GM23338 (cell line): ENCODE results near the gene SP100. TPM values are rescaled to one million over a fixed set of nuclear protein-coding genes. Genes with fewer than 3 reads are reported as not detected.

Source experiments
- ATAC-seq: fragments of 200-7000 bp; cut with Tn5 transposase; 3 replicates; pipeline ENCODE4 v1.9.1; 2020
- DNase-seq: peaks from one replicate; pipeline ENCODE4 v3.0.0-alpha.2; 2015; ENCODE audit warnings: low spot score
- H2AFZ ChIP-seq: fragments of 200-600 bp; sonication (generic); 2 replicates; pipeline ENCODE4 v1.8.0; 2016; ENCODE audit warnings: antibody characterized with exemption, mild to moderate bottlenecking, moderate library complexity
- H3F3A ChIP-seq: fragments of 200-600 bp; sonication (generic); replicated peaks from 2 replicates; pipeline ENCODE4 v1.8.0; 2017; ENCODE audit warnings: antibody characterized with exemption, mixed run types, low read depth
- H3K27ac ChIP-seq: fragments of 200-600 bp; sonication (generic); 2 replicates; pipeline ENCODE4 v1.6.1; 2016; ENCODE audit warnings: low read depth
- H3K27me3 ChIP-seq: fragments of 200-600 bp; sonication (generic); 2 replicates; pipeline ENCODE4 v1.8.0; 2016; ENCODE audit warnings: mild to moderate bottlenecking, mixed run types, moderate library complexity; ENCODE audit not compliant: insufficient read depth
- H3K36me3 ChIP-seq: fragments of 200-600 bp; sonication (generic); 2 replicates; pipeline ENCODE4 v1.8.0; 2016; ENCODE audit warnings: mild to moderate bottlenecking; ENCODE audit not compliant: insufficient read depth
- H3K4me1 ChIP-seq: fragments of 200-600 bp; sonication (generic); 2 replicates; pipeline ENCODE4 v1.8.0; 2016; ENCODE audit warnings: mild to moderate bottlenecking, moderate library complexity; ENCODE audit not compliant: insufficient read depth
- H3K4me2 ChIP-seq: fragments of 200-600 bp; sonication (generic); 2 replicates; pipeline ENCODE4 v1.7.1; 2017; ENCODE audit warnings: mixed run types
- H3K4me3 ChIP-seq: fragments of 200-600 bp; sonication (generic); 2 replicates; pipeline ENCODE4 v1.6.1; 2016; ENCODE audit warnings: mixed run types
- H3K79me2 ChIP-seq: fragments of 200-600 bp; sonication (generic); replicated peaks from 2 replicates; pipeline ENCODE4 v1.8.0; 2017; ENCODE audit warnings: mild to moderate bottlenecking; ENCODE audit not compliant: insufficient read depth
- H3K9me2 ChIP-seq: fragments of 200-600 bp; sonication (generic); 2 replicates; pipeline ENCODE4 v1.8.0; 2017; ENCODE audit not compliant: insufficient read depth
- H4K20me1 ChIP-seq: fragments of 200-600 bp; sonication (generic); replicated peaks from 2 replicates; pipeline ENCODE4 v1.8.0; 2017; ENCODE audit warnings: mild to moderate bottlenecking; ENCODE audit not compliant: insufficient read depth
- H3K27ac Mint-ChIP-seq: 2 replicates; pipeline ENCODE4 v1.8.0; 2020; ENCODE audit warnings: inconsistent platforms, mild to moderate bottlenecking, moderate library complexity, mixed read lengths
- H3K27me3 Mint-ChIP-seq: 3 replicates; pipeline ENCODE4 v1.8.0; 2022; ENCODE audit warnings: low read depth, mild to moderate bottlenecking, moderate library complexity, mixed read lengths, inconsistent platforms; ENCODE audit not compliant: insufficient read depth, poor library complexity
- H3K36me3 Mint-ChIP-seq: 3 replicates; pipeline ENCODE4 v1.8.0; 2021; ENCODE audit warnings: low read depth, mild to moderate bottlenecking, inconsistent platforms, moderate library complexity, mixed read lengths
- H3K4me1 Mint-ChIP-seq: 3 replicates; pipeline ENCODE4 v1.8.0; 2020; ENCODE audit warnings: mild to moderate bottlenecking, inconsistent platforms, mixed read lengths
- H3K4me3 Mint-ChIP-seq: 3 replicates; pipeline ENCODE4 v1.8.0; 2021; ENCODE audit warnings: moderate library complexity, mild to moderate bottlenecking, inconsistent platforms, mixed read lengths
- H3K9me3 Mint-ChIP-seq: 3 replicates; pipeline ENCODE4 v1.8.0; 2020; ENCODE audit warnings: moderate library complexity, mild to moderate bottlenecking, inconsistent platforms, mixed read lengths
- CTCF ChIP-seq, 2 experiments: fragments of 200-600 bp in 1 of 2; sonication (generic) in 1 of 2; conservative IDR thresholded peaks; 2 replicates each; pipeline versions ENCODE4 v1.5.1 to v1.6.1; 2016 to 2017; ENCODE audit warnings: antibody characterized with exemption in 2 of 2, low read depth in 2 of 2, mild to moderate bottlenecking in 2 of 2, moderate library complexity in 1 of 2
- ETS1 ChIP-seq: IDR thresholded peaks from 2 replicates; pipeline ENCODE4 v1.6.1; 2016; ENCODE audit warnings: antibody characterized with exemption
- EZH2 ChIP-seq: fragments of 200-600 bp; sonication (generic); IDR thresholded peaks from one replicate; pipeline ENCODE4 v1.8.0; 2017; ENCODE audit warnings: antibody characterized with exemption, mild to moderate bottlenecking, low read depth; ENCODE audit not compliant: unreplicated experiment
- JUNB ChIP-seq: IDR thresholded peaks from one replicate; pipeline ENCODE4 v1.6.1; 2016; ENCODE audit warnings: antibody characterized with exemption; ENCODE audit not compliant: unreplicated experiment
- POLR2AphosphoS5 ChIP-seq: IDR thresholded peaks from 2 replicates; pipeline ENCODE4 v1.6.1; 2016; ENCODE audit warnings: antibody characterized with exemption, low read depth
- REST ChIP-seq: IDR thresholded peaks from one replicate; pipeline ENCODE4 v1.6.1; 2018; ENCODE audit warnings: antibody characterized with exemption; ENCODE audit not compliant: unreplicated experiment
- ZNF462 ChIP-seq: fragments of 250-450 bp; sonication (Bioruptor Pico); IDR thresholded peaks from 2 replicates; pipeline ENCODE4 v1.5.0; 2020; ENCODE audit warnings: mild to moderate bottlenecking, moderate library complexity
- polyA plus RNA-seq: library from polyadenylated mRNA; unstranded; fragments of >200 nt; fragmentation: Nextera tagmentation; extraction: Ambion mirVana; gene quantifications from 2 replicates; pipeline ENCODE4 v1.2.1, GENCODE V29; 2016
- total RNA-seq: library from RNA; depleted of rRNA; stranded (reverse); fragments of >200 nt; shearing (Covaris generic); gene quantifications from 2 replicates; pipeline ENCODE4 v1.2.3, GENCODE V29; 2014

SP100 gene
- total and polyA plus RNA-seq, 2 experiments from 2014 or later, result 0.44 to 0.73 TPM

GRCh38 chr2:230512955-230513748 is 97.2 kb downstream of the SP100 start:
- no peak overlapping the region for H3K27ac Mint-ChIP-seq
- no peaks in the 10 kb centered on the region for H3K27me3 Mint-ChIP-seq
- H3K4me1 Mint-ChIP-seq, result no peaks in the 10 kb centered on the region
- H3K9me3 Mint-ChIP-seq, result no peaks in the 10 kb centered on the region
- Histone ChIP-seq H3K9me2 (0 out of 2 replicates have a peak, but pooled peaks cover 4% of the 10 kb centered on the region), H3K27me3 (no peaks in the 10 kb centered on the region), H2AFZ (no peak overlapping the region), H3F3A (no peaks in the 10 kb centered on the region), H3K4me1 (no peaks in the 10 kb centered on the region), H3K36me3 (no peaks in the 10 kb centered on the region), H3K27ac (no peak overlapping the region), H3K4me3 (no peak overlapping the region), H4K20me1 (no peaks in the 10 kb centered on the region), H3K4me2 (no peak overlapping the region), H3K79me2 (no peaks in the 10 kb centered on the region)
- no peak for ATAC-seq
- no peak for DNase-seq
- no peak for TF ChIP-seq REST
- TF ChIP-seq ETS1, result no peak
- TF ChIP-seq CTCF (conservative IDR thresholded peaks at IDR 0.05; ENCODE audit: low read depth in 2 of 2), result no peak
- no peak for TF ChIP-seq POLR2AphosphoS5
- no peak for TF ChIP-seq JUNB
- TF ChIP-seq ZNF462, result no peak
- TF ChIP-seq EZH2, result no peak
- no peaks in the 10 kb centered on the region for H3K36me3 Mint-ChIP-seq
- H3K4me3 Mint-ChIP-seq, result no peak overlapping the region
